GM12875 (cell line): ENCODE data around the gene PREB.

Experiments
- H3K4me3 ChIP-seq: one replicate; pipeline ENCODE4 v1.5.1; 2011; ENCODE audit warnings: low read depth, low read length, control low read depth
- TF ChIP-seq, protein P1 (sequence below): IDR thresholded peaks from 2 replicates; pipeline ENCODE4 v1.5.1; 2011; ENCODE audit warnings: low read depth, mild to moderate bottlenecking, control low read depth, inconsistent platforms, low read length, moderate library complexity, borderline replicate concordance; ENCODE audit not compliant: insufficient read depth

Gene PREB

DNA sequence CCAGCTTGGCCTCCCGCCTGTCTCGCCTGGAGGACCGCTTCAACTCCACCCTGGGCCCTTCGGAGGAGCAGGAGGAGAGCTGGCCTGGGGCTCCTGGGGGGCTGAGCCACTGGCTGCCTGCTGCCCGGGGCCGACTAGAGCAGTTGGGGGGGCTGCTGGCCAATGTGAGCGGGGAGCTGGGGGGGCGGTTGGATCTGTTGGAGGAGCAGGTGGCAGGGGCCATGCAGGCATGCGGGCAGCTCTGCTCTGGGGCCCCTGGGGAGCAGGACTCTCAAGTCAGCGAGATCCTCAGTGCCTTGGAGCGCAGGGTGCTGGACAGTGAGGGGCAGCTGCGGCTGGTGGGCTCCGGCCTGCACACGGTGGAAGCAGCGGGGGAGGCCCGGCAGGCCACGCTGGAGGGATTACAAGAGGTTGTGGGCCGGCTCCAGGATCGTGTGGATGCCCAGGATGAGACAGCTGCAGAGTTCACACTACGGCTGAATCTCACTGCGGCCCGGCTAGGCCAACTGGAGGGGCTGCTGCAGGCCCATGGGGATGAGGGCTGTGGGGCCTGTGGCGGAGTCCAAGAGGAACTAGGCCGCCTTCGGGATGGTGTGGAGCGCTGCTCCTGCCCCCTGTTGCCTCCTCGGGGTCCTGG lies 51.5 kb downstream of the PREB start:
- TF ChIP-seq, protein P1, sequence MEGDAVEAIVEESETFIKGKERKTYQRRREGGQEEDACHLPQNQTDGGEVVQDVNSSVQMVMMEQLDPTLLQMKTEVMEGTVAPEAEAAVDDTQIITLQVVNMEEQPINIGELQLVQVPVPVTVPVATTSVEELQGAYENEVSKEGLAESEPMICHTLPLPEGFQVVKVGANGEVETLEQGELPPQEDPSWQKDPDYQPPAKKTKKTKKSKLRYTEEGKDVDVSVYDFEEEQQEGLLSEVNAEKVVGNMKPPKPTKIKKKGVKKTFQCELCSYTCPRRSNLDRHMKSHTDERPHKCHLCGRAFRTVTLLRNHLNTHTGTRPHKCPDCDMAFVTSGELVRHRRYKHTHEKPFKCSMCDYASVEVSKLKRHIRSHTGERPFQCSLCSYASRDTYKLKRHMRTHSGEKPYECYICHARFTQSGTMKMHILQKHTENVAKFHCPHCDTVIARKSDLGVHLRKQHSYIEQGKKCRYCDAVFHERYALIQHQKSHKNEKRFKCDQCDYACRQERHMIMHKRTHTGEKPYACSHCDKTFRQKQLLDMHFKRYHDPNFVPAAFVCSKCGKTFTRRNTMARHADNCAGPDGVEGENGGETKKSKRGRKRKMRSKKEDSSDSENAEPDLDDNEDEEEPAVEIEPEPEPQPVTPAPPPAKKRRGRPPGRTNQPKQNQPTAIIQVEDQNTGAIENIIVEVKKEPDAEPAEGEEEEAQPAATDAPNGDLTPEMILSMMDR: no peak
- H3K4me3 ChIP-seq: no peak overlapping the region

DNA sequence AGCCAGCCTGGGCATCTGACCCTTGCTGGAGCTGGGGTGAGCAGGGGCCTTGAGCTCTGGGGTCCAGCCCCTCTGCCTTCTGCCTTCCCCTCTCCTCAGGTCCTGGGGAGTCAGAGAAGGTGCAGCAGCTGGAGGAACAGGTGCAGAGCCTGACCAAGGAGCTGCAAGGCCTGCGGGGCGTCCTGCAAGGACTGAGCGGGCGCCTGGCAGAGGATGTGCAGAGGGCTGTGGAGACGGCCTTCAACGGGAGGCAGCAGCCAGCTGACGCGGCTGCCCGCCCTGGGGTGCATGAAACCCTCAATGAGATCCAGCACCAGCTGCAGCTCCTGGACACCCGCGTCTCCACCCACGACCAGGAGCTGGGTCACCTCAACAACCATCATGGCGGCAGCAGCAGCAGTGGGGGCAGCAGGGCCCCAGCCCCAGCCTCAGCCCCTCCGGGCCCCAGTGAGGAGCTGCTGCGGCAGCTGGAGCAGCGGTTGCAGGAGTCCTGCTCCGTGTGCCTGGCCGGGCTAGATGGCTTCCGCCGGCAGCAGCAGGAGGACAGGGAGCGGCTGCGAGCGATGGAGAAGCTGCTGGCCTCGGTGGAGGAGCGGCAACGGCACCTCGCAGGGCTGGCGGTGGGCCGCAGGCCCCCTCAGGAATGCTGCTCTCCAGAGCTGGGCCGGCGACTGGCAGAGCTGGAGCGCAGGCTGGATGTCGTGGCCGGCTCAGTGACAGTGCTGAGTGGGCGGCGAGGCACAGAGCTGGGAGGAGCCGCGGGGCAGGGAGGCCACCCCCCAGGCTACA lies 52.3 kb downstream of the PREB start:
- no peak overlapping the region for H3K4me3 ChIP-seq

More for the DNA sequence above, 52.3 kb downstream of the PREB start:
- TF ChIP-seq, protein P1: no peak
